Hepatocyte (in vitro differentiated cells): Measurements from ENCODE around the gene CPLX1. TPM values are rescaled to one million over a fixed set of nuclear protein-coding genes. Genes with fewer than 3 reads are reported as not detected.

ENCODE experiments used
- DNase-seq: peaks from one replicate; pipeline ENCODE4 v3.0.0-alpha.2; 2016; ENCODE audit warnings: low spot score
- H2AFZ ChIP-seq: fragments of 200-600 bp; sonication (generic); 2 replicates; pipeline ENCODE4 v1.6.0; 2016; ENCODE audit warnings: antibody characterized with exemption, mild to moderate bottlenecking
- H3K27ac ChIP-seq: fragments of 200-600 bp; sonication (generic); 2 replicates; pipeline ENCODE4 v1.5.1; 2016; ENCODE audit warnings: mild to moderate bottlenecking
- H3K27me3 ChIP-seq: fragments of 200-600 bp; sonication (generic); 2 replicates; pipeline ENCODE4 v1.6.1; 2016
- H3K36me3 ChIP-seq: fragments of 200-600 bp; sonication (generic); replicated peaks from 2 replicates; pipeline ENCODE4 v1.5.1; 2016; ENCODE audit warnings: low read depth; ENCODE audit not compliant: insufficient read depth
- H3K4me1 ChIP-seq: fragments of 200-600 bp; sonication (generic); 2 replicates; pipeline ENCODE4 v1.5.1; 2016; ENCODE audit warnings: mild to moderate bottlenecking, moderate library complexity; ENCODE audit not compliant: insufficient read depth
- H3K4me2 ChIP-seq: fragments of 200-600 bp; sonication (generic); 2 replicates; pipeline ENCODE4 v1.6.0; 2016
- H3K4me3 ChIP-seq: fragments of 200-600 bp; sonication (generic); 2 replicates; pipeline ENCODE4 v1.5.1; 2016; ENCODE audit warnings: mild to moderate bottlenecking
- H3K79me2 ChIP-seq: fragments of 200-600 bp; sonication (generic); 2 replicates; pipeline ENCODE4 v1.6.0; 2017; ENCODE audit warnings: mild to moderate bottlenecking
- H3K9me2 ChIP-seq: fragments of 200-600 bp; sonication (generic); replicated peaks from 2 replicates; pipeline ENCODE4 v1.6.0; 2017; ENCODE audit warnings: mild to moderate bottlenecking; ENCODE audit not compliant: insufficient read depth
- H3K9me3 ChIP-seq: fragments of 200-600 bp; sonication (generic); 2 replicates; pipeline ENCODE4 v1.5.1; 2016; ENCODE audit warnings: low read depth, mild to moderate bottlenecking
- H4K20me1 ChIP-seq: fragments of 200-600 bp; sonication (generic); 2 replicates; pipeline ENCODE4 v1.6.0; 2016; ENCODE audit warnings: mild to moderate bottlenecking; ENCODE audit not compliant: insufficient read depth, poor library complexity, severe bottlenecking
- EZH2 ChIP-seq: fragments of 200-600 bp; sonication (generic); IDR thresholded peaks from 2 replicates; pipeline ENCODE4 v1.6.1; 2016; ENCODE audit warnings: antibody characterized with exemption, mild to moderate bottlenecking, borderline replicate concordance
- EZH2phosphoT487 ChIP-seq: fragments of 200-600 bp; sonication (generic); IDR thresholded peaks from one replicate; pipeline ENCODE4 v1.6.1; 2018; ENCODE audit warnings: antibody characterized with exemption, mild to moderate bottlenecking, low read depth, moderate library complexity; ENCODE audit not compliant: unreplicated experiment, severe bottlenecking
- WGBS: methylation state at CpG from one replicate; pipeline ENCODE4 v1.1.6; 2016; ENCODE audit warnings: low lambda C conversion rate; ENCODE audit errors: missing lambda C conversion rate; 5-methylcytosine and 5-hydroxymethylcytosine counted together
- polyA plus RNA-seq: library from polyadenylated mRNA; unstranded; fragments of >200 nt; fragmentation: Nextera tagmentation; extraction: Ambion mirVana; gene quantifications from 2 replicates; pipeline ENCODE4 v1.2.1, GENCODE V29; 2016
- total RNA-seq: library from RNA; depleted of rRNA; stranded (reverse); fragments of >200 nt; gene quantifications from 2 replicates; pipeline ENCODE4 v1.2.3, GENCODE V29; 2014
- TF ChIP-seq, protein P1 (sequence below): fragments of 200-600 bp; sonication (generic); IDR thresholded peaks from 2 replicates; pipeline ENCODE4 v1.5.1; 2016; ENCODE audit warnings: antibody characterized with exemption, mild to moderate bottlenecking; ENCODE audit not compliant: poor library complexity

CPLX1 gene
- total and polyA plus RNA-seq, 2 experiments from 2014 or later = 0.30 to 2.0 TPM

DNA sequence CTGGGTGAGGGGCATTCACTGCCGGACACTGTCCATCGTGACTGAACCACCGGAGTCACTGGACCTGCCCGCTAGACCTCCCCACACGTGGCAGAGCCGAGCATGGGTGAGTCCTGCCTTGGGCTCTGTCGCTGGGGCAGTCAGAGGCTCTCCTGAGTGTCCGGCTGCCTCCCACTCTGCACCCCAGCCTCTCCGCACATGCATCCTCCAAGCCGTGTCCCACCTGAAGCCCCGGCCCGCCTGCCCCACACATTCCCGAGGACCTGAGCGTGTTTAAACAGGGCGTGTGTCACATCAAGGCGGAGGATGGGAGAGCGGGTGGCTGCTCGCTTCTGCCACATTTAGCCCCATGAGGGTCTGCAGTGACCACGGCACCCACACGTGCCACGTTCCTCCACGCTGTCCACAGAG lies 4.7 kb downstream of the CPLX1 start:
- Histone ChIP-seq H3K4me1 (no peaks in the 10 kb centered on the region), H3K9me2 (no peaks in the 10 kb centered on the region), H3K4me3 (no peak overlapping the region), H3K36me3 (no peaks in the 10 kb centered on the region), H3K27ac (no peak overlapping the region), H3K9me3 (no peaks in the 10 kb centered on the region), H3K79me2 (no peaks in the 10 kb centered on the region), H3K4me2 (no peak overlapping the region), H4K20me1 (no peaks in the 10 kb centered on the region), H3K27me3 (peaks cover 40% of the 10 kb centered on the region), H2AFZ (no peak overlapping the region)
- TF ChIP-seq EZH2phosphoT487 (no peak), EZH2 (no peak)
- TF ChIP-seq, protein P1, sequence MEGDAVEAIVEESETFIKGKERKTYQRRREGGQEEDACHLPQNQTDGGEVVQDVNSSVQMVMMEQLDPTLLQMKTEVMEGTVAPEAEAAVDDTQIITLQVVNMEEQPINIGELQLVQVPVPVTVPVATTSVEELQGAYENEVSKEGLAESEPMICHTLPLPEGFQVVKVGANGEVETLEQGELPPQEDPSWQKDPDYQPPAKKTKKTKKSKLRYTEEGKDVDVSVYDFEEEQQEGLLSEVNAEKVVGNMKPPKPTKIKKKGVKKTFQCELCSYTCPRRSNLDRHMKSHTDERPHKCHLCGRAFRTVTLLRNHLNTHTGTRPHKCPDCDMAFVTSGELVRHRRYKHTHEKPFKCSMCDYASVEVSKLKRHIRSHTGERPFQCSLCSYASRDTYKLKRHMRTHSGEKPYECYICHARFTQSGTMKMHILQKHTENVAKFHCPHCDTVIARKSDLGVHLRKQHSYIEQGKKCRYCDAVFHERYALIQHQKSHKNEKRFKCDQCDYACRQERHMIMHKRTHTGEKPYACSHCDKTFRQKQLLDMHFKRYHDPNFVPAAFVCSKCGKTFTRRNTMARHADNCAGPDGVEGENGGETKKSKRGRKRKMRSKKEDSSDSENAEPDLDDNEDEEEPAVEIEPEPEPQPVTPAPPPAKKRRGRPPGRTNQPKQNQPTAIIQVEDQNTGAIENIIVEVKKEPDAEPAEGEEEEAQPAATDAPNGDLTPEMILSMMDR = no peak
- no peak for DNase-seq
- 85% methylated on average over 19 of the region's 22 CpGs for WGBS

DNA sequence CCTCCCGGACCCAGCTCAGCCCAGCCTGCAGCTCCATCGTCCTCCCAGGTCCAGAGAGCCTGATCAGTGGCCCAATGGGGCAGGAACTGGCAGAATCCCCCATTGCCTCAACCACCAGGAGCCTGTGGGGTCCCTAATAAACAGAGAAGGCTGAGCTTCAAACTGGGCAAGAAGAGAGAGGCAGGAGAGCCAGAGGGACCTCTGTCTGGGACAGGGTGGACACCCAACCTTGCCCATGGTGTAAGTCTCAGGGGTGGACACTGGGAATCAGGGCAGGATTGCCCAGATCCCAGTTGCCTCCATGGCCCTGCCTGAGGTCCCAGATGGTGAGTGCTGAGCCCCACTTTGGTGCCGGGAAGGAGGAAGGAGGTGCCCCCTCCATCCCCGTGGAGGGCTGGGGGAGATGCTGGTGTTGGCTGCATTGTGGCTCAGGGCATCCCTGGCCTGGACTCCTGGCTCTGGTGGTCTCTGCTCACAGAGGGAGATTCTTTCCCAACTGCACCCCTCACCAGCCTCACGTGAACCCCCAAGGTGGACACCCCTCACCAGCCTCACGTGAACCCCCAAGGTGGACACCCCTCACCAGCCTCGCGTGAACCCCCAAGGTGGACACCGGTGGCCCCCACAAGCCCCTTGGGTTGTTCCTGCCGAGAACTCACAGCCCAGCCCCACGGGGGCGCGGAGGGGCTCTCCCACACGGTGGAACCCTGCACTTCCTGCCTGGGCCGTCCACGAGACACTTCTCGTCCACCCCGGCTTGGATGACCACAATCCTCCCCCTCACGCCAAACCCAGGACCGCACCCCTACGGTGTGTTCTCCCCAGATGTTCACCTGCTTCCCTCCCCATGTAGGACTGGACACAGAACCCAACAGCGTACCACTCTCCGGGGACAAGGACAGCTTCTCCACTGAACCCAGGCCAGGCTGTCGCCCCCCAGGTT lies 5.4 kb downstream of the CPLX1 start:
- no peak for DNase-seq
- Histone ChIP-seq H3K27ac (no peak overlapping the region), H4K20me1 (no peaks in the 10 kb centered on the region), H3K9me2 (no peaks in the 10 kb centered on the region), H3K36me3 (no peaks in the 10 kb centered on the region), H3K79me2 (no peaks in the 10 kb centered on the region), H3K4me1 (no peaks in the 10 kb centered on the region), H2AFZ (no peak overlapping the region), H3K4me3 (no peak overlapping the region), H3K27me3 (peaks cover 40% of the 10 kb centered on the region), H3K4me2 (no peak overlapping the region), H3K9me3 (no peaks in the 10 kb centered on the region)
- 91% methylated on average over 23 of the region's 24 CpGs for WGBS
- TF ChIP-seq, protein P1 = no peak
- no peak for TF ChIP-seq EZH2
- no peak for TF ChIP-seq EZH2phosphoT487

DNA sequence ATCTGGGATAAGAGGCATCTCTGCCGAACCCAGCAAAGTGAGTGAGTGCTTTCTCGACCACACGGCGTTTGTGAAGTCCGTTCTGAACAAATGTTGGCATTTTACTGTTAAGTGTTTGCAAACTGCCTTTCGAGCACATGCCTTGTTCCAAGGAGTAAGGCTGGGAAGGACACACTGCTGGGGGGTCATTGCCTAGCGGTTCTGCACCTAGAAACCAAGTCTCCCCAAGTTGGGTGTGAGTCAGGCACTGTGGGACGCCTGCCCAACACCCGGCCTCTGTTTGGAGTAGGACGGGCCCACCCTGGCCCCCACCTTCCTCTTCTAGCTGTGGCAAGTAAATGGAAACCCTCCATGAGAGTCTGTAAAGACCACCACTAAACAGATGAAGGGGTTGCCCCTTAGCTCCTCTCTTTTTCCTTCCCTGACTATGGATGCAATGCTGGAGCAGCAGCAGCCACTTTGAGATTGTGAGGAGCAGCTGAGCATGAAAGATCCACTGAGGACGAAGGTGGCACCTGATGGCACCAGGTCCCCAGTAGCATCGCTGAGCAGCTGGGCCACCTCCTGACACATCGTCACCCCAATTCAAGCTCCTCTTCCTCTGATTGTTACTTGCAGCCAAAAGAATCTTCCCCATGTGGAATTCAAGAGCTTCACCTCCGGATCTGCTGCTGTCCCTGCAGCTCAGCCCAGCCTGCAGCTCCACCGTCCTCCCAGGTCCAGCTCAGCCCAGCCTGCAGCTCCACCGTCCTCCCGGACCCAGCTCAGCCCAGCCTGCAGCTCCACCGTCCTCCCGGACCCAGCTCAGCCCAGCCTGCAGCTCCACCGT lies 6.3 kb downstream of the CPLX1 start:
- Histone ChIP-seq H3K9me2 (no peaks in the 10 kb centered on the region), H3K36me3 (no peaks in the 10 kb centered on the region), H3K4me1 (no peaks in the 10 kb centered on the region), H2AFZ (no peak overlapping the region), H3K4me2 (no peak overlapping the region), H4K20me1 (no peaks in the 10 kb centered on the region), H3K4me3 (no peak overlapping the region), H3K79me2 (no peaks in the 10 kb centered on the region), H3K27me3 (peaks cover 33% of the 10 kb centered on the region), H3K9me3 (no peaks in the 10 kb centered on the region), H3K27ac (no peak overlapping the region)
- DNase-seq = no peak
- TF ChIP-seq, protein P1 = no peak
- no peak for TF ChIP-seq EZH2phosphoT487
- no peak for TF ChIP-seq EZH2
- 88% methylated on average over 17 of the region's 20 CpGs for WGBS
